HL-60 (cell line): ENCODE results near the gene IDH2.

ENCODE experiments used
- CTCF ChIP-seq: IDR thresholded peaks from one replicate; pipeline ENCODE4 v1.5.1; 2011; ENCODE audit warnings: low read length, control low read depth, inconsistent platforms; ENCODE audit not compliant: insufficient read depth
- GABPA ChIP-seq: IDR thresholded peaks from 2 replicates; pipeline ENCODE4 v1.6.1; 2012; ENCODE audit warnings: low read depth
- POLR2AphosphoS5 ChIP-seq: IDR thresholded peaks from 2 replicates; pipeline ENCODE4 v1.6.1; 2012; ENCODE audit warnings: low read depth
- REST ChIP-seq: IDR thresholded peaks from 2 replicates; pipeline ENCODE4 v1.6.1; 2012; ENCODE audit warnings: low read depth; ENCODE audit not compliant: insufficient replicate concordance

GRCh38 chr15:90076716-90077115, 25.6 kb downstream of the IDH2 start:
- TF ChIP-seq CTCF (no peak), POLR2AphosphoS5 (no peak), REST (no peak), GABPA (no peak)
